Vagina (tissue), 2 donors: Measurements from ENCODE around the gene MIA. TPM values are rescaled to one million over a fixed set of nuclear protein-coding genes. Genes with fewer than 3 reads are reported as not detected.
"Not testable (repeated sequence)": the region's sequence is repeated elsewhere in the genome, so short reads cannot be mapped to it uniquely, and the experiment has no call there.

Source experiments
- DNase-seq, 2 donors: peaks; one replicate each; pipeline ENCODE4 v3.0.0-alpha.2; 2017; ENCODE audit errors: extremely low spot score in 2 of 2
- H3K27ac ChIP-seq: fragments of 200-600 bp; sonication (generic); one replicate; pipeline ENCODE4 v1.5.1; 2019
- H3K27me3 ChIP-seq: fragments of 200-600 bp; sonication (generic); one replicate; pipeline ENCODE4 v1.5.1; 2019
- H3K36me3 ChIP-seq, 2 donors: fragments of 200-600 bp; sonication (generic); one replicate each; pipeline ENCODE4 v1.5.1; 2017 to 2019
- H3K4me1 ChIP-seq: fragments of 200-600 bp; sonication (generic); one replicate; pipeline ENCODE4 v1.5.1; 2019
- H3K4me3 ChIP-seq, 2 donors: fragments of 200-600 bp; sonication (generic); 1 replicate in 1 of 2; 2 replicates in 1 of 2; pipeline ENCODE4 v1.5.1; 2016 to 2019
- H3K9me3 ChIP-seq: fragments of 200-600 bp; sonication (generic); one replicate; pipeline ENCODE4 v1.5.1; 2019
- POLR2A ChIP-seq, 2 donors: fragments of 450-650 bp; IDR thresholded peaks; one replicate each; pipeline ENCODE4 v1.6.1; 2017; ENCODE audit warnings: antibody characterized with exemption in 2 of 2, mild to moderate bottlenecking in 2 of 2, moderate library complexity in 2 of 2
- POLR2AphosphoS5 ChIP-seq, 2 donors: sonication (generic); formaldehyde crosslinking; IDR thresholded peaks; one replicate each; pipeline ENCODE4 v1.9.0; 2017; ENCODE audit warnings: antibody characterized with exemption in 2 of 2, mild to moderate bottlenecking in 2 of 2, low read depth in 1 of 2; ENCODE audit not compliant: insufficient read depth in 1 of 2
- intact Hi-C: fragments of 100-400 bp; cut with DNase I; formaldehyde crosslinking; loops from one replicate; pipeline ENCODE4 v1.15.1; 2023
- total RNA-seq: library from RNA; depleted of rRNA; stranded (reverse); fragments of >200 nt; gene quantifications from one replicate; pipeline ENCODE4 v1.2.3, GENCODE V29; 2016
- TF ChIP-seq, protein P1 (sequence below), 3 experiments: fragments of 450-650 bp in 2 of 3; fragments of 200-600 bp in 1 of 3; sonication (generic) in 1 of 3; IDR thresholded peaks; one replicate each; pipeline ENCODE4 v1.5.1; 2017 to 2019; ENCODE audit warnings: antibody characterized with exemption in 3 of 3, mild to moderate bottlenecking in 2 of 3, moderate library complexity in 2 of 3

MIA gene
- total RNA-seq, 1 donor from 2014 or later = 11.0 TPM

DNA sequence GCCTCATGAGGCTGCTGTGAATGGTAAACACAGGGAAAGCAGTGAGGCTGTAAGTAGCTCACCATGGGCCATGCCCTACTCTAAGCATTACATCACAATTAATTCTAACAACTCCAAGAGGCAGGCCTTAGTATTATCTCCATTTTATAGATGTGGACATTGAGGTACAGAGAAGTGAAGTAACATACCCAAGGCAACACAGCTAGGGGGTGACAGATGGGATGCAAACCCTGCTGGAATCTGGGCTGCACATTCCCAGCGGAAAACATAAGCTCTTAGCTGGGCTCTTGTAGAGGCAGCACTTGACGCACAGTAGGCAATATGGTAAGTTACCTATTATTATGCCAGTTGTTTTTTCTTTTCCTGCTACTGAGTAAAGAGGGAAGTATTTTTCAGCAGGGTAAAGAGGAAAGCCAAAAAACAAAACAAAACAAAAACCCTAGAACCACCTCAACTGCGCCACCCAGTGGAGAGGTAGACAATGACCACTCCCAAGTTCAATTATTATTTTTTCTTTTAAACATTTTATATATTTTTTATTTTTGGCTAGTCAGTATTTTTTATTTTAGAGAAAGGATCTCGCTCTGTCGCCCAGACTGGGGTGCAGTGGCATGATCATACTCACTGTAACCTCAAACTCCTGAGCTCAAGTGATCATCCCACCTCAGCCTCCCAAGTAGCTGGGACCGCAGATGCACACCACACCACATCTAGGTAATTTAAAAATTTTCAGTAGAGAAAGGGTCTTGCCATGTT lies 44.3 kb downstream of the MIA start:
- not testable (repeated sequence) for H3K36me3 ChIP-seq, H3K27me3 ChIP-seq, H3K9me3 ChIP-seq, H3K4me3 ChIP-seq
- Histone ChIP-seq H3K4me1 (peaks cover 21% of the 10 kb centered on the region), H3K27ac (peak overlapping the region; percentile 69)
- TF ChIP-seq POLR2AphosphoS5 (IDR thresholded peaks at IDR 0.05; ENCODE audit: insufficient read depth in 1 of 2, low read depth in 1 of 2) = peak in 1 of 2 donors; percentile 44
- TF ChIP-seq, protein P1, sequence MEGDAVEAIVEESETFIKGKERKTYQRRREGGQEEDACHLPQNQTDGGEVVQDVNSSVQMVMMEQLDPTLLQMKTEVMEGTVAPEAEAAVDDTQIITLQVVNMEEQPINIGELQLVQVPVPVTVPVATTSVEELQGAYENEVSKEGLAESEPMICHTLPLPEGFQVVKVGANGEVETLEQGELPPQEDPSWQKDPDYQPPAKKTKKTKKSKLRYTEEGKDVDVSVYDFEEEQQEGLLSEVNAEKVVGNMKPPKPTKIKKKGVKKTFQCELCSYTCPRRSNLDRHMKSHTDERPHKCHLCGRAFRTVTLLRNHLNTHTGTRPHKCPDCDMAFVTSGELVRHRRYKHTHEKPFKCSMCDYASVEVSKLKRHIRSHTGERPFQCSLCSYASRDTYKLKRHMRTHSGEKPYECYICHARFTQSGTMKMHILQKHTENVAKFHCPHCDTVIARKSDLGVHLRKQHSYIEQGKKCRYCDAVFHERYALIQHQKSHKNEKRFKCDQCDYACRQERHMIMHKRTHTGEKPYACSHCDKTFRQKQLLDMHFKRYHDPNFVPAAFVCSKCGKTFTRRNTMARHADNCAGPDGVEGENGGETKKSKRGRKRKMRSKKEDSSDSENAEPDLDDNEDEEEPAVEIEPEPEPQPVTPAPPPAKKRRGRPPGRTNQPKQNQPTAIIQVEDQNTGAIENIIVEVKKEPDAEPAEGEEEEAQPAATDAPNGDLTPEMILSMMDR (IDR thresholded peaks at IDR 0.05) = peak; percentile 74 to 76 (median 76)
- peak in 1 of 2 donors; percentile 42 for DNase-seq
- intact Hi-C loops = loop anchor here (5.0 kb wide), 1 partner anchor 157 kb away; no protein-coding TSS in a partner anchor

- peak in 1 of 2 donors; percentile 83 for DNase-seq
- intact Hi-C loops = loop anchor here (5.0 kb wide), 1 partner anchor 160 kb away; no protein-coding TSS in a partner anchor
These were observed 46.8 kb downstream of the MIA start for GRCh38 chr19:40822161-40822560.

GRCh38 chr19:40822704-40823553 lies 47.6 kb downstream of the MIA start:
- peaks cover 21% of the 10 kb centered on the region for H3K4me1 ChIP-seq
- H3K27me3 ChIP-seq, H3K9me3 ChIP-seq, H3K4me3 ChIP-seq, H3K36me3 ChIP-seq: not testable (repeated sequence)
- intact Hi-C loops = loop anchor here (5.0 kb wide), 1 partner anchor 161 kb away; no protein-coding TSS in a partner anchor
- peak in 1 of 2 donors; percentile 75 for DNase-seq
- peak overlapping the region; percentile 39 for H3K27ac ChIP-seq

More at GRCh38 chr19:40822161-40822560, 46.8 kb downstream of the MIA start:
- TF ChIP-seq POLR2A (IDR thresholded peaks at IDR 0.05) (no peak), POLR2AphosphoS5 (IDR thresholded peaks at IDR 0.05; ENCODE audit: insufficient read depth in 1 of 2, low read depth in 1 of 2) (no peak)
- TF ChIP-seq, protein P1 (IDR thresholded peaks at IDR 0.05) = no peak
- H3K4me1 ChIP-seq = peaks cover 21% of the 10 kb centered on the region
- no peaks in the 10 kb centered on the region for H3K27me3 ChIP-seq
- no peaks in the 10 kb centered on the region for H3K9me3 ChIP-seq
- H3K4me3 ChIP-seq = no peak overlapping the region
- H3K27ac ChIP-seq = no peak overlapping the region
- H3K36me3 ChIP-seq = peaks cover 0 to 1% of the 10 kb centered on the region in 2 donors

GRCh38 chr19:40824916-40825315 lies 49.6 kb downstream of the MIA start:
- H3K9me3 ChIP-seq, H3K27ac ChIP-seq, H3K4me3 ChIP-seq, H3K27me3 ChIP-seq, H3K4me1 ChIP-seq, H3K36me3 ChIP-seq: not testable (repeated sequence)
- peak in 1 of 2 donors; percentile 79 for DNase-seq
- intact Hi-C loops = loop anchor here (5.0 kb wide), 1 partner anchor 163 kb away; no protein-coding TSS in a partner anchor

- intact Hi-C loops, DNase-seq, H3K4me1 ChIP-seq, H3K4me3 ChIP-seq, H3K27me3 ChIP-seq, H3K27ac ChIP-seq, H3K36me3 ChIP-seq, H3K9me3 ChIP-seq: not testable (repeated sequence)
These were observed 50.3 kb downstream of the MIA start for GRCh38 chr19:40825460-40826095.

DNA sequence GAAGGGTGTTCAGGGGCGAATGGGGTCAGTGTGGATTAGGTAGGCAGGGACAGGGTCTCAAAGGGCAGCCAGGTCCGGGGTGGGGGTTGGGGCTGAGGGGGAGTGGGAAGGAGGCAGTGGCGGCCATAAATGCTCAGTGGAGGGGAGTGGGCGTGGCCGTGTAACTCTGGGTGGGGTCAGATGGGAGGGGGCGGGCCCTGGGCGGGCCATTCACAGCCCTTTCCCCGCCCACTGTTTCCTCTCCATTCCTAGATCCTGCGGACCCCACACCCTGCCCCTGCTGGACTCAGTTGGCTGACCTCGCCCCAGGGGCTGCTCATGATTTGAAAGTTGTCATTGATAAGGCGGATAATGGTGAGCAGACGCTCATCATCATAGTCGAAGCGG lies 51.0 kb downstream of the MIA start:
- H3K27me3 ChIP-seq, H3K36me3 ChIP-seq, H3K4me3 ChIP-seq, intact Hi-C loops, DNase-seq, H3K4me1 ChIP-seq, H3K27ac ChIP-seq, H3K9me3 ChIP-seq: not testable (repeated sequence)

DNA sequence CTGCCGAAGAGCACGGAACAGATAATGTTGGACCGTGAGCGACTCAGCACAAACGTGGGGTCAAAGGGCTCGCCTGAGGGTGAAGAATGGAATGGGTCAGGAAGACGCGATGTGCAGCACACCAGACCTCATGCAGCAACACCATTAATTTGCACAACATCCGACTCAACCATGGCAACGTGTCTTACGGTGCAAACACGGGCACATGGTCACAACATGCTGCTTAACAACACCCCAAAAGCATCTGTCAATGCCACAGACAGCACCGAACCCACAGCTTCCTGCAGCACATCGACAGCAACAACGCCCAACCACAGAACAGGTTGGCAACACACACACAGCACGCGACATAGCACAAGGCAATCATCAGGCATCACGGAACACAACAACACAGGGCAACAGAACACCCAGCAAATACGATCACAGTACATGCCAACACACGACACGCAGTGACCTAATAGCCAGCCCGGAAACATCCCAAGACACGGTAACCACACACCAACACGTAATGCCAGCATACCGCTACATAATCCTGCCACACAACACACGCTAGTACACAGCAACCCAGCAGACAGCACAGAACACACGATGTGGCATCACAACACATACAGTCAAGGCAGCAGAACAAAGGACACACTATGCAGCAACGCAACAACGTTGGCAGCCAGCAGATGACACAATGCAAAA lies 51.5 kb downstream of the MIA start:
- DNase-seq, intact Hi-C loops, H3K36me3 ChIP-seq, H3K27me3 ChIP-seq, H3K9me3 ChIP-seq, H3K4me3 ChIP-seq, H3K27ac ChIP-seq: not testable (repeated sequence)
- H3K4me1 ChIP-seq = peaks cover 11% of the 10 kb centered on the region
